ENCODE measurements around the gene CFAP20DC.

DNA sequence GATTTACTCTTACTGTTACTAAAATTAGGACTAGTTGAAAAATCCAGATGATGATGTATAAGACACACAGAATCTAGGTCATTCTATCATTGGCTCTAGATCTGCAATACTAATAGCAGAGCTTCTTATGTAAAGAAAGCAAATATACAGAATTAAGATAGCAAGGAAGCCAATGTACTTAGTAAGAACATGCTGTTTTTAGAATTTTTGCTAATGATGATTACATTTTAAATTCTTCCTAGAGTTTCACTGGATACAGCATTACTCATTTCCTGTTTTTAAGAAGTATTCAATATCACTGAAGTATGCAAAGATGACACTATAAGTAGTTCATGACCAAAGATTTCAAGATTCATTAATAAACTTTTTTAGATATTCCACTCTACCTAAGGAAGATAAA is 60.7 kb downstream of the CFAP20DC start:
- no peak for TF ChIP-seq HOXD1 (CRISPR knock-in tag; IDR thresholded peaks at IDR 0.05)
- TF ChIP-seq, protein P1, sequence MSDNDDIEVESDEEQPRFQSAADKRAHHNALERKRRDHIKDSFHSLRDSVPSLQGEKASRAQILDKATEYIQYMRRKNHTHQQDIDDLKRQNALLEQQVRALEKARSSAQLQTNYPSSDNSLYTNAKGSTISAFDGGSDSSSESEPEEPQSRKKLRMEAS (IDR thresholded peaks at IDR 0.05) = no peak
- no peak for TF ChIP-seq MLX (CRISPR knock-in tag; IDR thresholded peaks at IDR 0.05)
- TF ChIP-seq ZNF24 (IDR thresholded peaks at IDR 0.05) = no peak
- no peak for TF ChIP-seq POLR2AphosphoS5 (IDR thresholded peaks at IDR 0.05; ENCODE audit: low read depth, low read length)
- TF ChIP-seq UBTF (CRISPR knock-in tag; IDR thresholded peaks at IDR 0.05) = no peak
- no peak for TF ChIP-seq EP300 (IDR thresholded peaks at IDR 0.05; ENCODE audit: low read depth in 2 of 2, low read length in 2 of 2)
- TF ChIP-seq EP300 (CRISPR knock-in tag; IDR thresholded peaks at IDR 0.05; ENCODE audit: borderline replicate concordance) = no peak
- no peak for TF ChIP-seq ZNF879 (CRISPR knock-in tag; IDR thresholded peaks at IDR 0.05)

Data from HepG2 (cell line).